ENCODE measurements around the gene DOCK1.
"Not testable (repeated sequence)": the region's sequence is repeated elsewhere in the genome, so short reads cannot be mapped to it uniquely, and the experiment has no call there.

The DOCK1 gene

GRCh38 chr10:126924915-126925300, 19.7 kb downstream of the DOCK1 start:
- no peak for DNase-seq (ENCODE audit: low spot score)

- DNase-seq (ENCODE audit: low spot score), result no peak
Measured at GRCh38 chr10:126926568-126926967, 21.3 kb downstream of the DOCK1 start.

DNA sequence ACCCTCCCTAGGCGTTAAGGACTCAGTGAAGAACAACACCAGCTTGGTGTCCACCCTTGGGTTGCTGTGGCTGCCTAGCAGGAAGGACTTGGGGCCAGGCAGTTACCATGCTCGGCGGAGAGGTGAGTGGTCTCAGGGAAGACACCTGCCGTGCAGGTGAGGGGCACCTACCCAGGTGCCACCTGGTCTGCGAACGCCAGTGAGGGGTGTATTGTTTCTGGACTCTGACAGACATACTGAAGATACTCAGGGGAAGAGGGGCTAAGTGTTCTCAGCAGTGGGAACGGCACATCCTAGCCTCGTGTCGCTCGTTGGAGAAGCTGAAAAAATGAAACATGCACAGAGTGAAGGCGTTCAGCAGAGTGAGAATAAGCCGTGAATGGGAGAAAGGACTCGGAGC, 22.6 kb downstream of the DOCK1 start:
- no peak for DNase-seq (ENCODE audit: low spot score)

DNA sequence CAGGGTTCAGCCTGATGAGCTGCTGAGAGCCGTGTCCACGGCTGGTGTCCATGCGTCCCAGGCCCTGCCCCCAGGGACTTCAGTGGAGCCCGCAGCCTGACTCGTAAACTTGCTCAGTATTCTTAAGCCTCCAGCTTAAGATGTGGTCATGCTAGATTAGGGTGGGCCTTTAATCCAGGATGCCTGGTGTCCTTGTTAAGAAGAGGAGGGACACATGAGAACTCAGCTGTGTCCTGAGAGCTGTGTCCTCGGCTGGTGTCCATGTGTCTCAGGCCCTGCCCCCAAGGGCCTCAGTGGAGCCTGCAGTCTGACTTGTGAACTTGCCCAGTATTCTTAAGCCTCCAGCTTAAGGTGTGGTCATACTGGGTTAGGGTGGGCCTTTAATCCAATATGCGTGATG, 23.0 kb downstream of the DOCK1 start:
- DNase-seq (ENCODE audit: low spot score), result no peak

- DNase-seq (ENCODE audit: low spot score), result no peak
Measured at GRCh38 chr10:126929391-126929790, 24.2 kb downstream of the DOCK1 start.

DNA sequence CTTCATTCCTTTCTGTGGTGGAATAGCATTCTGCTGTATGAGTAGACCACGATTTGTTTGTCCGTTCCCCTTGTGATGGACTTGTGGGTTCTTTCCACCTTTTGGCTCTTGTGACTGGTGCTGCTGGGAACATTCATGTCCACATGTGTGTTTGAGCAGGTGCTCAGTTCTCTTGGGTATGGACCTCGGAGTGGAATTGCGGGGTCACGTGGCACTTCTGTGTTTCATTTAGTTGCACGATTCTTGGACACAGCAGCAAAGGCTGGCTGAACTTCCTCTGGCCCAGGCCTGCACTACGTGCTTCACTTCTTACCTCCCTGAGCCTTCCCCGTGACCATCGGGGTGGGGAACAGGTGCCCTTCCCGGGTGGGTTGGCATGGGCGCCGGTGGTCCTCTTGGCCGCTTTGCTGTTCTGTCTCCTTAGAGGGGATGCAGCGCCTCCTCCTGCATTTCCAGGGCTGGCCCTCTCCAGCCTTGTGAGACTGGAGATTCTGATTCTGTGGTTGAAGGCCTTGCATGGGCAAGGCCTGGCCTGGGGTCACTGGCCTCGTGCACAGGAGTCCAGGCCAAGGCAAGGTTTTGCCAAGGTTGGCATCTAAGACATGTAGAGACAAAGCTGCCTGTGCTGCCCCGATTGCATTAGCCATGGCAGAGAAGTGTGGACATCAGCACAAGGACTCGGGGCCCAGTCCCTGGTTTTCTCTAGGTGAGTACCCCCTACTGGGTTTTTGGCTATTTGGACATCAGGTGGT, 25.1 kb downstream of the DOCK1 start:
- DNase-seq (ENCODE audit: low spot score), result no peak

DNA sequence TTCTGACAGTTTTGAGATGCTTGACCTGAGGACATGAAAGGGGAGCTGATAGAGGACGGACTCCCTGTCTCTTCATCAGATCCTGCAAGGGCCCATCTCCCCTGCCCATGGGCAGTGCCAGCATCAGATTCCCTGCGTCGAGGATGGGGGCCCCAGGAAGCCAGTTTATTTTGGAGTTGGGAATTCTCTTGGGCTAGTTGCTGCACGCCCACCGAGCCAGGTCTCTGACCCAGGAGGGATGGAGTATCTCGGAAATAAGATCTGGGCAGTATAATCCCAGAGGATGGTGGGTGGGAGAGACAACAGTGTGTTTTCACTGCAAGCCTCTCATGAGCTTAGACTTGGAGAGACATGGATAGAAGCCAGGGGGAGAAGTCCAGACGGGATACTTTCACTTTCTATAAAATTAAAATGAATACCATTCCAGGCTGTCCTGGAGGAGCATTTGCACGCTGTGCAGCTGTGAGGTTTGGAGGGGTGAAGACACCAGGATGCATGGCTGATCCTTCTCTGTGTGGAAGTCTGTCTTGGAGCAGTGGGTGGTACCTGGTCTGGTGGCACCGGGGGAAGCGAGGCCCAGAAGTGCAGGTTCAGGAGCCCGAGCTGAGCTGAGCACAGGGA, 25.8 kb downstream of the DOCK1 start:
- no peak for DNase-seq (ENCODE audit: low spot score)

DNA sequence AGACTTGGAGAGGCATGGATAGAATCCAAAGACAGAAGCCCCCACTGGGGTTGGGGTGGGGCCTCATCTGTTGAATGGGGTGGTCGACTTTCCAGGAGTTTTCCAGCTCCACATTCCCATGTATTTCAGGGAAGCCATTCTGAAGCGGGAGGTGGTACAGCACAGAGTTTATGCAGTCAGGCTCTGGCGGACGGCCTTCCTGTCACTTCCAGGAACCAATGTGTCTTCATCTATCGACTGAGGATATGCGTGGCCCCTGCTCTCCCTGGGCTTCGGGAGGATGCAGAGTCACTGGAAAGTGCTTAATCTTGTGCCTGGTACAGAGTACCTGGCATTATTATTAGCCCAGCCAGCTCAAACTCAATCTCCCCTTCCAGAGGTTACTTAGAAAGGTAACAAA, 26.3 kb downstream of the DOCK1 start:
- no peak for DNase-seq (ENCODE audit: low spot score)

DNA sequence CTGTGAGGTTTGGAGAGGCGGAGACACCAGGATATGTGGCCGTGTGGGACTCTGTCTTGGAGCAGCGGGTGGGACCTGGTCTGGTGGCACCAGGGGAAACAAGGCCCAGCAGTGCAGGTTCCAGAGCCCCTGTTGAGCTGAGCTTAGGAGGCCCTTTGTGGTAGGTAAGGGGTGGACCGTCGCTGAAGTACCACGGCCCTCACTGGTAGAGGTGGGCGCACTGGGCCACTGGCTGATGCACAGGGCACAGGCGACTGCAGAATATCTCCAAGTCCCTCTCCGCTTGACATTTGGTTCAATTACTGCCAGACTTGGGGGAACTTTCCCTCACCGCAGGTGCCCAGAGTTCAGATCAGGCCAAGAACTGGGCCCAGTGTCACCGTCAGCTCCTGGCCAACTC, 27.3 kb downstream of the DOCK1 start:
- no peak for DNase-seq (ENCODE audit: low spot score)

DNA sequence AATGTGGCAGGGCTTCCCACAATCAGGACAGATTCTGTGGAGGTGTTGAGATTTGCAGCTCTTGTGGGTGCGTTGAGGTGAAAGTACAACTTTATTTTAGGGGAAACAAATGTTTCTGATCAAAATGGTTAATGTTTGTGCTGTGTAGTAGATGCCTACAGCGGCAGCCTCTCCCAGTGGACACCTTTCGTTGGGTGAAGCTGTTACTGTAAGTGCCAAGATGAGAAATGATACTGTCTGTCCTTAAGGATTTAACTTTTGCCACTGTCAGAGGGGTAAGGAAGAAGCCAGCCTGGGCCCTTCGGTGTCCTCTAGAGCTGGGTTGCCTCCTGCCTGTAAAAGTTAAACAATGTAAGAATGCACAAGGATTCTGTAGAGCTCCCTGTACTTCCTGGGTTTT, 27.9 kb downstream of the DOCK1 start:
- DNase-seq (ENCODE audit: low spot score), result no peak

GRCh38 chr10:126935263-126935946, 30.2 kb downstream of the DOCK1 start:
- DNase-seq (ENCODE audit: low spot score), result no peak

DNA sequence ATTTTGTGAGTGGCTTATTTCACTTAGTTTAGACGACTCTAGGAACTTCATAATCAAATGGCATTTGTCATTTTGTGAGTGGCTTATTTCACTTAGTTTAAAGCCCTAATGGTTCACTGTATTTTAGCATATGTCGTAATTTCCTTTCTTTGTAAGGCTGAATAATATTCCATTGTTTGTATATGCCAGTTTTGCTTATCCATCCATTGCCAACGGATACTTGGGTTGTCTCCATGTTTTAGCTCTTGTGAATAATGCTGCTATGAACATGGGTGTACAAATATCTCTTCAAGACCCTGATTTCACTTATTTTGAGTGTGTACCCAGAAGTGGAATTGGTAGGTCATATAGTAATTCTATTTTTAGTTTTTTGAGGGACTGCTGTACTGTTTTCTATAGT, 31.8 kb downstream of the DOCK1 start:
- no peak for DNase-seq (ENCODE audit: low spot score)

DNA sequence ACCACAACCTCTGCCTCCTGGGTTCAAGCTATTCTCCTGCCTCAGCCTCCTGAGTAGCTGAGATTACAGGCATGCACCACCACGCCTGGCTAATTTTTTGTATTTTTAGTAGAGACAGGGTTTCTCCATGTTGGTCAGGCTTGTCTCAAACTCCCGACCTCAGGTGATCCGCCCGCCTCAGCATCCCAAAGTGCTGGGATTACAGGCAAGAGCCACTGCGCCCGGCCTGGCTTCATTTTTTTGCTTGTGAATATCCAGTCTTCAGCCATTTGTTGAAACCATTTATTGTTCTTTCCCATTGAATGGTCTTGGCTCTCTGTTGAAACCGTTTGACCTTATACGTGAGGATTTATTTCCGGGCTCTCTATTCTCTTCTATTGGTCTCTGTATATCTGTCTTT, 32.9 kb downstream of the DOCK1 start:
- DNase-seq (ENCODE audit: low spot score), result not testable (repeated sequence)

GRCh38 chr10:126939706-126940105, 34.5 kb downstream of the DOCK1 start:
- DNase-seq (ENCODE audit: low spot score), result no peak

GRCh38 chr10:126940670-126941310, 35.6 kb downstream of the DOCK1 start:
- DNase-seq (ENCODE audit: low spot score), result no peak

GRCh38 chr10:126944191-126944590, 39.0 kb downstream of the DOCK1 start:
- DNase-seq (ENCODE audit: low spot score), result no peak

- no peak for DNase-seq (ENCODE audit: low spot score)
Measured at GRCh38 chr10:126945351-126946030, 40.3 kb downstream of the DOCK1 start.

GRCh38 chr10:126946746-126947145, 41.5 kb downstream of the DOCK1 start:
- no peak for DNase-seq (ENCODE audit: low spot score)

DNA sequence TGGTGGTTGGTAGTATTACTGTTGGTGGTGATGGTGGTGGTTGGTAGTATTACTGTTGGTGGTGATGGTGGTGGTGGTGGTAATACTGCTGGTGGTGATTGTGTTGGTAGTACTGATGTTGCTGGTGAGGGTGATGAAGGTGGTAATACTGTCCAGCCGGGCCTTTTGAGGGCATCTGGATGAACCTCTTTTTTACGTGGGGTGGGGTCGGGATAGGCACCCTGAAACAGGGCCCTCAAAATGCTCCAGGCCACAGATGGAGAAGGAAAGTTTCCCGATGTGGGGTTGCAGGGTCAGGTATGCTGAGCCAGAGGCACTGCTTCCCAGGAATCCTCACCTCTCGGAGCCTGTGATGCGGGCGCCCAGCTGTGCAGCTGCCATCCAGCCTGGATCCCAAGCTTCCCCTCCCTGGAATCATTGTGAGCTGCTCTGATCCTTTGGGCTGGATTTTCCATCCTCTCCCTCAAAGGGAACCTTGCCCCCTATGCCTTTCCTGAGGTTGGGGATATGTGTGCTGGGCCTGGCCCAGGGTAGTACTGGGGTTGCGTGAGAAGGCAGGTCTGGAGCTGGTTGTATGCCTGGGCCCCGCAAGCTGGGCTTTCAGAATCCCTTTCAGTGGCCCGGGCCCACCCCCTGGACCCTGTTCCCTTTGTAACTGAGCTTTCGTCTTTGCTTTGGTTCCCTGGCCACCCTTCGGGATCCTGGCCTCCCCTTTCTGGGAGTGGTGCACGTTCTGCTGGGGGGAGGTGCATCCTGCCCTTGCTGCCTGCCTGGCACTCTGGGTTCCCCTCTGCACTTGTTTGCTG, 43.3 kb downstream of the DOCK1 start:
- DNase-seq (ENCODE audit: low spot score), result no peak

DNA sequence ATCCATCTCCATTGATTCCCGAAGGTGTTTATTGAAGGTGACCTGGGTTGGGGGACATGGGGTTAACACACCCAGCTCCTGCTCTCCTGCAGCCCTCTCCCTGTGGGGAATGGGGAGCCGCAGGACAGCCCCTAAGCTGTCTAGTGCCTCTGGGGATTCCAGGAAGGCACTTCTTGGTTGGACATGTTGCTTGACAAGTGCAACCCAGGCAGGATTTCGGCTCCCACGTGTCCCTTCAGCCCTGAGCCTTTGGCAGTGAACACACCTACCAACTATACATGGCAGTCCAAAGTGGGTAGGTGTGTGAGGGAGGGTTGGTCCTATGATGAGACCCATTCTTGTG, 43.9 kb downstream of the DOCK1 start:
- no peak for DNase-seq (ENCODE audit: low spot score)

- DNase-seq (ENCODE audit: low spot score), result no peak
Measured at GRCh38 chr10:126950401-126951105, 45.3 kb downstream of the DOCK1 start.
